HepG2 (cell line): ENCODE data around the gene CCDC38. TPM values are rescaled to one million over a fixed set of nuclear protein-coding genes. Genes with fewer than 3 reads are reported as not detected.
A peak's percentile ranks its signal among the peaks of the same experiment; 100 is the strongest.

Source experiments
- HHEX ChIP-seq: IDR thresholded peaks from 2 replicates; pipeline ENCODE4 v1.6.1; 2016; ENCODE audit warnings: control low read depth
- KLF16 ChIP-seq, 2 experiments: sonication (generic) in 1 of 2; formaldehyde crosslinking in 1 of 2; IDR thresholded peaks; 2 replicates each; pipeline versions ENCODE4 v1.6.1 to v1.8.0; 2016 to 2023; ENCODE audit warnings: missing genetic modification reagents in 2 of 2, missing compliant biosample characterization in 1 of 2
- PHB2 ChIP-seq: fragments of 450-650 bp; IDR thresholded peaks from 2 replicates; pipeline ENCODE4 v1.6.1; 2018; ENCODE audit not compliant: partially characterized antibody
- SAP130 ChIP-seq: IDR thresholded peaks from 2 replicates; pipeline ENCODE4 v1.6.1; 2016; ENCODE audit warnings: low read depth
- THAP7 ChIP-seq: sonication (generic); formaldehyde crosslinking; IDR thresholded peaks from 2 replicates; pipeline ENCODE4 v1.8.1; 2023; ENCODE audit warnings: mild to moderate bottlenecking, missing genetic modification reagents
- ZBTB3 ChIP-seq: sonication (generic); formaldehyde crosslinking; IDR thresholded peaks from 2 replicates; pipeline ENCODE4 v1.4.0; 2020; ENCODE audit warnings: low read depth, mild to moderate bottlenecking, moderate library complexity, missing genetic modification reagents, borderline replicate concordance
- ZBTB39 ChIP-seq: sonication (generic); formaldehyde crosslinking; IDR thresholded peaks from 2 replicates; pipeline ENCODE4 v1.5.0; 2020; ENCODE audit warnings: missing genetic modification reagents
- ZMYM2 ChIP-seq: sonication (generic); formaldehyde crosslinking; IDR thresholded peaks from 2 replicates; pipeline ENCODE4 v1.8.0; 2022; ENCODE audit warnings: mild to moderate bottlenecking, missing genetic modification reagents
- ZSCAN31 ChIP-seq: sonication (generic); formaldehyde crosslinking; IDR thresholded peaks from 2 replicates; pipeline ENCODE4 v1.5.0; 2020; ENCODE audit warnings: low read depth, mild to moderate bottlenecking, missing genetic modification reagents
- polyA plus RNA-seq, 8 experiments: library from polyadenylated mRNA; depleted of rRNA in 3 of 8; stranded (reverse) in 7 of 8; unstranded in 1 of 8; fragments of >200 nt; fragmentation: Illumina TruSeq in 4 of 8; extraction: Trizol in 4 of 8; gene quantifications; 2 replicates each; pipeline versions ENCODE4 v1.2.1 to v1.2.3, GENCODE V29; 2011 to 2016; ENCODE audit warnings: low read depth in 4 of 8, missing spikeins in 1 of 8, mixed read lengths in 1 of 8; ENCODE audit not compliant: insufficient read depth in 1 of 8
- total RNA-seq, 5 experiments: library from RNA; depleted of rRNA; stranded (reverse); fragments of >200 nt; fragmentation: Illumina TruSeq; extraction: Trizol; gene quantifications; 2 replicates each; pipeline ENCODE4 v1.2.3, GENCODE V29; 2016; ENCODE audit warnings: low read depth in 1 of 5
- TF ChIP-seq, protein P1 (sequence below): sonication (generic); formaldehyde crosslinking; IDR thresholded peaks from 2 replicates; pipeline ENCODE4 v1.5.1; 2020; ENCODE audit warnings: mild to moderate bottlenecking, missing genetic modification reagents, borderline replicate concordance
- TF ChIP-seq, protein P2 (sequence below): sonication (generic); formaldehyde crosslinking; IDR thresholded peaks from 2 replicates; pipeline ENCODE4 v1.8.1; 2023; ENCODE audit warnings: mild to moderate bottlenecking, moderate library complexity, missing genetic modification reagents
- TF ChIP-seq, protein P3 (sequence below): sonication (generic); formaldehyde crosslinking; IDR thresholded peaks from 2 replicates; pipeline ENCODE4 v1.4.0; 2020; ENCODE audit warnings: missing genetic modification reagents

CCDC38 gene
- total and polyA plus RNA-seq, 2 of the 13 experiments (the other 11 are each of a cell fraction or from before 2014, with no cell fraction given): 0.24 to 0.32 TPM

DNA sequence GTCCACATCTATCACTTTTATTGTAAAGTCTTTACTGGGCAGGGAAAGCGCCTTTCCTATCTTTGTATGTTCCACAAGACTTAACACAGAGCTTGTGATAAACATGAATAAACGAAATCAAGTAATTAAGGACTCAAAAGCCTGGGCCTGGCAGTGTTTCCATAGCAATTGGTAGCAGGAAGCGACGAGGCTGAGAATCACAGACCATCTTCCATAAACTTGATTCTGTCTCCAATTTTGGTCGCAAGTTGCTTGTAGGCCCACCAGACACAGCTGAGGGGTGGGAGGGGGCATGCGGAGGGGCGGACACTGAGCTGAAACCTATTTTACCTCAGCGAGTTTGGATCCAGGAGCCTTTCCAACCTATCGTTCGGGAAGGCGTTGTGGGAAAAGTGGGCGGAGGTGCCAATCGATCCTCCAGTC lies 302 bp downstream of the CCDC38 start (continued):
- TF ChIP-seq THAP7 (CRISPR knock-in tag): no peak
- no peak for TF ChIP-seq ZMYM2 (CRISPR knock-in tag)
- no peak for TF ChIP-seq PHB2
- TF ChIP-seq ZBTB39 (CRISPR knock-in tag): 0 out of 2 replicates have a peak, but pooled peaks have one; percentile 6
- TF ChIP-seq, protein P1, sequence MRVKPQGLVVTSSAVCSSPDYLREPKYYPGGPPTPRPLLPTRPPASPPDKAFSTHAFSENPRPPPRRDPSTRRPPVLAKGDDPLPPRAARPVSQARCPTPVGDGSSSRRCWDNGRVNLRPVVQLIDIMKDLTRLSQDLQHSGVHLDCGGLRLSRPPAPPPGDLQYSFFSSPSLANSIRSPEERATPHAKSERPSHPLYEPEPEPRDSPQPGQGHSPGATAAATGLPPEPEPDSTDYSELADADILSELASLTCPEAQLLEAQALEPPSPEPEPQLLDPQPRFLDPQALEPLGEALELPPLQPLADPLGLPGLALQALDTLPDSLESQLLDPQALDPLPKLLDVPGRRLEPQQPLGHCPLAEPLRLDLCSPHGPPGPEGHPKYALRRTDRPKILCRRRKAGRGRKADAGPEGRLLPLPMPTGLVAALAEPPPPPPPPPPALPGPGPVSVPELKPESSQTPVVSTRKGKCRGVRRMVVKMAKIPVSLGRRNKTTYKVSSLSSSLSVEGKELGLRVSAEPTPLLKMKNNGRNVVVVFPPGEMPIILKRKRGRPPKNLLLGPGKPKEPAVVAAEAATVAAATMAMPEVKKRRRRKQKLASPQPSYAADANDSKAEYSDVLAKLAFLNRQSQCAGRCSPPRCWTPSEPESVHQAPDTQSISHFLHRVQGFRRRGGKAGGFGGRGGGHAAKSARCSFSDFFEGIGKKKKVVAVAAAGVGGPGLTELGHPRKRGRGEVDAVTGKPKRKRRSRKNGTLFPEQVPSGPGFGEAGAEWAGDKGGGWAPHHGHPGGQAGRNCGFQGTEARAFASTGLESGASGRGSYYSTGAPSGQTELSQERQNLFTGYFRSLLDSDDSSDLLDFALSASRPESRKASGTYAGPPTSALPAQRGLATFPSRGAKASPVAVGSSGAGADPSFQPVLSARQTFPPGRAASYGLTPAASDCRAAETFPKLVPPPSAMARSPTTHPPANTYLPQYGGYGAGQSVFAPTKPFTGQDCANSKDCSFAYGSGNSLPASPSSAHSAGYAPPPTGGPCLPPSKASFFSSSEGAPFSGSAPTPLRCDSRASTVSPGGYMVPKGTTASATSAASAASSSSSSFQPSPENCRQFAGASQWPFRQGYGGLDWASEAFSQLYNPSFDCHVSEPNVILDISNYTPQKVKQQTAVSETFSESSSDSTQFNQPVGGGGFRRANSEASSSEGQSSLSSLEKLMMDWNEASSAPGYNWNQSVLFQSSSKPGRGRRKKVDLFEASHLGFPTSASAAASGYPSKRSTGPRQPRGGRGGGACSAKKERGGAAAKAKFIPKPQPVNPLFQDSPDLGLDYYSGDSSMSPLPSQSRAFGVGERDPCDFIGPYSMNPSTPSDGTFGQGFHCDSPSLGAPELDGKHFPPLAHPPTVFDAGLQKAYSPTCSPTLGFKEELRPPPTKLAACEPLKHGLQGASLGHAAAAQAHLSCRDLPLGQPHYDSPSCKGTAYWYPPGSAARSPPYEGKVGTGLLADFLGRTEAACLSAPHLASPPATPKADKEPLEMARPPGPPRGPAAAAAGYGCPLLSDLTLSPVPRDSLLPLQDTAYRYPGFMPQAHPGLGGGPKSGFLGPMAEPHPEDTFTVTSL (CRISPR knock-in tag): no peak
- no peak for TF ChIP-seq HHEX (CRISPR knock-in tag)
- TF ChIP-seq KLF16 (CRISPR knock-in tag; IDR thresholded peaks at IDR 0.05): 0 out of 4 replicates have a peak, but pooled peaks of 1 of the 2 experiments have one; percentile 19
- TF ChIP-seq, protein P2, sequence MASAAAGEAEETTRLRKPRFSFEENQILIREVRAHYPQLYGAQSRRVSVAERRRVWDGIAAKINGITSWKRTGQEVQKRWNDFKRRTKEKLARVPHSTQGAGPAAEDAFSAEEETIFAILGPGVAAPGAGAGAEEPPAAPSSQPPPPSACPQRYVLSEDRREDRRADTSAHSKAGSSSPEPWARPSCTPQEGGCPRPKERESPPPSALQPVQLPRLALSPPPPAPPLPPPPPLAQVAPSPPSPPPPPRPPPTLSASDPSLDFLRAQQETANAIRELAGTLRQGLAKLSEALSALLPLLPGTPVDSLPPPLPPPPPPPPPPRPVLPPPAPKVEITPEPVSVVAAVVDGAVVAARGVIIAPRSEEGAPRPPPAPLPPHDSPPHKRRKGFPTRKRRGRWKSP (CRISPR knock-in tag): no peak
- 0 out of 2 replicates have a peak, but pooled peaks have one; percentile 9 for TF ChIP-seq ZSCAN31 (CRISPR knock-in tag)
- 0 out of 2 replicates have a peak, but pooled peaks have one; percentile 33 for TF ChIP-seq SAP130
- TF ChIP-seq, protein P3, sequence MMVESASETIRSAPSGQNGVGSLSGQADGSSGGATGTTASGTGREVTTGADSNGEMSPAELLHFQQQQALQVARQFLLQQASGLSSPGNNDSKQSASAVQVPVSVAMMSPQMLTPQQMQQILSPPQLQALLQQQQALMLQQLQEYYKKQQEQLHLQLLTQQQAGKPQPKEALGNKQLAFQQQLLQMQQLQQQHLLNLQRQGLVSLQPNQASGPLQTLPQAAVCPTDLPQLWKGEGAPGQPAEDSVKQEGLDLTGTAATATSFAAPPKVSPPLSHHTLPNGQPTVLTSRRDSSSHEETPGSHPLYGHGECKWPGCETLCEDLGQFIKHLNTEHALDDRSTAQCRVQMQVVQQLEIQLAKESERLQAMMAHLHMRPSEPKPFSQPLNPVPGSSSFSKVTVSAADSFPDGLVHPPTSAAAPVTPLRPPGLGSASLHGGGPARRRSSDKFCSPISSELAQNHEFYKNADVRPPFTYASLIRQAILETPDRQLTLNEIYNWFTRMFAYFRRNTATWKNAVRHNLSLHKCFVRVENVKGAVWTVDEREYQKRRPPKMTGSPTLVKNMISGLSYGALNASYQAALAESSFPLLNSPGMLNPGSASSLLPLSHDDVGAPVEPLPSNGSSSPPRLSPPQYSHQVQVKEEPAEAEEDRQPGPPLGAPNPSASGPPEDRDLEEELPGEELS (CRISPR knock-in tag): peak; percentile 67
- 0 out of 2 replicates have a peak, but pooled peaks have one; percentile 4 for TF ChIP-seq ZBTB3 (CRISPR knock-in tag)
- TF ChIP-seq, all 625 proteins: peak for 14
